K562 (cell line): ENCODE measurements around the gene MTMR6. TPM values are rescaled to one million over a fixed set of nuclear protein-coding genes. Genes with fewer than 3 reads are reported as not detected.

Source experiments
- ARID3A ChIP-seq: IDR thresholded peaks from 2 replicates; pipeline ENCODE4 v1.6.1; 2012; ENCODE audit warnings: low read depth, low read length, improper control_type of control experiment, borderline replicate concordance
- ARID4B ChIP-seq: sonication (generic); formaldehyde crosslinking; IDR thresholded peaks from 2 replicates; pipeline ENCODE4 v1.8.0; 2022; ENCODE audit warnings: mild to moderate bottlenecking, missing genetic modification reagents
- BCOR ChIP-seq: fragments of 450-650 bp; IDR thresholded peaks from 2 replicates; pipeline ENCODE4 v1.6.1; 2016
- C11orf30 ChIP-seq: fragments of 450-650 bp; IDR thresholded peaks from 2 replicates; pipeline ENCODE4 v1.6.1; 2016; ENCODE audit warnings: low read depth, mild to moderate bottlenecking
- HINFP ChIP-seq: fragments of 450-650 bp; conservative IDR thresholded peaks from 2 replicates; pipeline ENCODE4 v1.6.1; 2016; ENCODE audit warnings: missing genetic modification characterization, low read depth, mild to moderate bottlenecking, control low read depth, missing compliant biosample characterization
- PML ChIP-seq: IDR thresholded peaks from 2 replicates; pipeline ENCODE4 v1.6.1; 2012; ENCODE audit warnings: low read length, inconsistent platforms
- POLR2B ChIP-seq: fragments of 450-650 bp; IDR thresholded peaks from 2 replicates; pipeline ENCODE4 v1.6.1; 2018; ENCODE audit warnings: low read depth; ENCODE audit not compliant: partially characterized antibody
- RBBP5 ChIP-seq: fragments of 200-600 bp; sonication (generic); IDR thresholded peaks from 2 replicates; pipeline ENCODE4 v1.6.1; 2012; ENCODE audit warnings: borderline replicate concordance, mild to moderate bottlenecking, low read length, control low read depth, inconsistent platforms; ENCODE audit not compliant: insufficient read depth, poor library complexity, severe bottlenecking
- RFX1 ChIP-seq: fragments of 450-650 bp; IDR thresholded peaks from 2 replicates; pipeline ENCODE4 v1.6.1; 2016; ENCODE audit warnings: mild to moderate bottlenecking, moderate library complexity
- SPI1 ChIP-seq: IDR thresholded peaks from 2 replicates; pipeline ENCODE4 v1.6.1; 2011; ENCODE audit warnings: low read depth, low read length, control low read depth, borderline replicate concordance
- TCF15 ChIP-seq: fragments of 250-450 bp; sonication (Bioruptor Pico); IDR thresholded peaks from 2 replicates; pipeline ENCODE4 v1.8.0; 2022; ENCODE audit warnings: moderate library complexity, mild to moderate bottlenecking, inconsistent platforms
- UBTF ChIP-seq, 2 experiments: IDR thresholded peaks; 2 replicates each; pipeline ENCODE4 v1.6.1; 2012; ENCODE audit warnings: improper control_type of control experiment in 2 of 2, low read depth in 2 of 2, low read length in 2 of 2, borderline replicate concordance in 1 of 2
- ZFX ChIP-seq: sonication (generic); formaldehyde crosslinking; IDR thresholded peaks from 2 replicates; pipeline ENCODE4 v1.8.0; 2022; ENCODE audit warnings: mild to moderate bottlenecking, missing genetic modification reagents, moderate library complexity
- ZNF324 ChIP-seq: fragments of 250-450 bp; sonication (Bioruptor Pico); IDR thresholded peaks from 2 replicates; pipeline ENCODE4 v1.4.0; 2020; ENCODE audit warnings: mild to moderate bottlenecking
- polyA plus RNA-seq, 8 experiments: library from polyadenylated mRNA; depleted of rRNA in 4 of 8; stranded (reverse) in 5 of 8; unstranded in 3 of 8; fragments of >200 nt; fragmentation: Nextera tagmentation in 2 of 8; fragmentation: Illumina TruSeq in 1 of 8; extraction: Ambion mirVana in 2 of 8; extraction: Trizol in 1 of 8; gene quantifications; 2 replicates each; pipeline versions ENCODE4 v1.2.1 to v1.2.3, GENCODE V29; 2011 to 2014; ENCODE audit warnings: inconsistent platforms in 1 of 8, missing spikeins in 1 of 8
- total RNA-seq, 7 experiments: library from RNA; depleted of rRNA in 6 of 7; stranded (reverse); fragments of >200 nt in 6 of 7; fragmentation: Illumina TruSeq in 2 of 7; extraction: Trizol in 2 of 7; gene quantifications; 2 replicates each; pipeline versions ENCODE4 v1.2.1 to v1.2.3, GENCODE V29; 2011 to 2021; ENCODE audit warnings: low replicate concordance in 1 of 7

Gene MTMR6
- total and polyA plus RNA-seq, 9 of the 15 experiments (the other 6 are each of a cell fraction or from before 2014, with no cell fraction given): 3.9 to 10.8 (median 7.7) TPM

- TF ChIP-seq ARID4B (CRISPR knock-in tag) (0 out of 2 replicates have a peak, but pooled peaks have one; percentile 35), BCOR (0 out of 2 replicates have a peak, but pooled peaks have one; percentile 16), RBBP5 (peak; percentile 57), PML (0 out of 2 replicates have a peak, but pooled peaks have one; percentile 22), ZNF324 (CRISPR knock-in tag) (no peak), HINFP (tag) (peak; percentile 90), TCF15 (CRISPR knock-in tag) (no peak), C11orf30 (peak; percentile 36; the same call in 1 of the 2 replicates), UBTF (IDR thresholded peaks at IDR 0.05; ENCODE audit: borderline replicate concordance in 1 of 2, low read depth in 2 of 2, low read length in 2 of 2) (peak; percentile 55 to 92; a peak in 2 of 4 replicates), ARID3A (no peak), ZFX (CRISPR knock-in tag) (peak; percentile 80), SPI1 (peak; percentile 59; the same call in 1 of the 2 replicates), POLR2B (peak; percentile 43), RFX1 (peak; percentile 76)
Measured at GRCh38 chr13:25286969-25287961, at the start of gene MTMR6 (continued).
